Activated naive CD8-positive, alpha-beta T cell treated with anti-CD3 and anti-CD28 coated beads, Interleukin-2, amount 50 U/mL, for 24 hours (primary cell): ENCODE data around the gene ARFIP1.
"Not testable (repeated sequence)": the region's sequence is repeated elsewhere in the genome, so short reads cannot be mapped to it uniquely, and the experiment has no call there.

ENCODE experiments used
- ATAC-seq: fragments of 150-1000 bp; cut with Tn5 transposase; one replicate; pipeline ENCODE4 v1.10.0; 2021
- DNase-seq: peaks from one replicate; pipeline ENCODE4 v3.0.0; 2021
- H3K27ac Mint-ChIP-seq: one replicate; pipeline ENCODE4 v1.8.0; 2021; ENCODE audit warnings: mild to moderate bottlenecking, mixed read lengths
- H3K27me3 Mint-ChIP-seq: one replicate; pipeline ENCODE4 v1.8.0; 2021; ENCODE audit warnings: mixed read lengths
- H3K36me3 Mint-ChIP-seq: one replicate; pipeline ENCODE4 v1.8.0; 2021; ENCODE audit warnings: low read depth, mixed read lengths
- H3K4me1 Mint-ChIP-seq: one replicate; pipeline ENCODE4 v1.8.0; 2021; ENCODE audit warnings: mixed read lengths
- H3K4me3 Mint-ChIP-seq: one replicate; pipeline ENCODE4 v1.8.0; 2021; ENCODE audit warnings: mild to moderate bottlenecking, moderate library complexity, mixed read lengths
- H3K9me3 Mint-ChIP-seq: one replicate; pipeline ENCODE4 v1.8.0; 2021; ENCODE audit warnings: mixed read lengths

Gene ARFIP1

GRCh38 chr4:152880263-152880662 lies 100.5 kb downstream of the ARFIP1 start:
- Mint-ChIP-seq H3K9me3 (no peaks in the 10 kb centered on the region), H3K4me1 (no peaks in the 10 kb centered on the region), H3K27ac (no peak overlapping the region)

GRCh38 chr4:152881974-152882373 lies 102.2 kb downstream of the ARFIP1 start:
- H3K4me3 Mint-ChIP-seq, result no peak overlapping the region
- no peak overlapping the region for H3K27ac Mint-ChIP-seq
- DNase-seq (no peak), ATAC-seq (no peak)
- H3K9me3 Mint-ChIP-seq, result no peaks in the 10 kb centered on the region
- peaks cover 23% of the 10 kb centered on the region for H3K36me3 Mint-ChIP-seq
- no peaks in the 10 kb centered on the region for H3K4me1 Mint-ChIP-seq
- no peaks in the 10 kb centered on the region for H3K27me3 Mint-ChIP-seq

More at GRCh38 chr4:152880263-152880662, 100.5 kb downstream of the ARFIP1 start:
- Mint-ChIP-seq H3K4me3 (no peak overlapping the region), H3K27me3 (no peaks in the 10 kb centered on the region), H3K36me3 (peaks cover 39% of the 10 kb centered on the region)
- ATAC-seq, result no peak
- DNase-seq, result no peak

GRCh38 chr4:152885185-152885584 lies 105.4 kb downstream of the ARFIP1 start:
- no peak overlapping the region for H3K4me3 Mint-ChIP-seq
- peaks cover 17% of the 10 kb centered on the region for H3K36me3 Mint-ChIP-seq
- ATAC-seq (no peak), DNase-seq (no peak)
- no peaks in the 10 kb centered on the region for H3K27me3 Mint-ChIP-seq
- no peak overlapping the region for H3K27ac Mint-ChIP-seq
- H3K9me3 Mint-ChIP-seq, result no peaks in the 10 kb centered on the region
- no peaks in the 10 kb centered on the region for H3K4me1 Mint-ChIP-seq

- Mint-ChIP-seq H3K36me3 (peaks cover 20% of the 10 kb centered on the region), H3K9me3 (no peaks in the 10 kb centered on the region), H3K4me3 (no peak overlapping the region), H3K27ac (no peak overlapping the region), H3K27me3 (no peaks in the 10 kb centered on the region), H3K4me1 (no peaks in the 10 kb centered on the region)
- DNase-seq (no peak), ATAC-seq (no peak)
These were observed 106.4 kb downstream of the ARFIP1 start for GRCh38 chr4:152886201-152886600.

GRCh38 chr4:152887981-152888380 lies 108.2 kb downstream of the ARFIP1 start:
- DNase-seq, result no peak
- Mint-ChIP-seq H3K27ac (no peak overlapping the region), H3K36me3 (peaks cover 25% of the 10 kb centered on the region), H3K4me3 (no peak overlapping the region), H3K27me3 (no peaks in the 10 kb centered on the region), H3K4me1 (no peaks in the 10 kb centered on the region), H3K9me3 (no peaks in the 10 kb centered on the region)
- no peak for ATAC-seq

- H3K27me3 Mint-ChIP-seq, result no peaks in the 10 kb centered on the region
- H3K4me1 Mint-ChIP-seq, result no peaks in the 10 kb centered on the region
- peaks cover 32% of the 10 kb centered on the region for H3K36me3 Mint-ChIP-seq
- ATAC-seq, result no peak
- no peak overlapping the region for H3K27ac Mint-ChIP-seq
- no peaks in the 10 kb centered on the region for H3K9me3 Mint-ChIP-seq
- DNase-seq, result no peak
- no peak overlapping the region for H3K4me3 Mint-ChIP-seq
These were observed 113.2 kb downstream of the ARFIP1 start for GRCh38 chr4:152892974-152893373.

- peaks cover 27% of the 10 kb centered on the region for H3K36me3 Mint-ChIP-seq
- DNase-seq, result no peak
- no peak overlapping the region for H3K4me3 Mint-ChIP-seq
- no peak overlapping the region for H3K27ac Mint-ChIP-seq
- no peaks in the 10 kb centered on the region for H3K27me3 Mint-ChIP-seq
- no peaks in the 10 kb centered on the region for H3K4me1 Mint-ChIP-seq
- no peak for ATAC-seq
- no peaks in the 10 kb centered on the region for H3K9me3 Mint-ChIP-seq
These were observed 114.9 kb downstream of the ARFIP1 start for GRCh38 chr4:152894673-152895072.

- H3K4me3 Mint-ChIP-seq, result no peak overlapping the region
- no peaks in the 10 kb centered on the region for H3K9me3 Mint-ChIP-seq
- no peak for DNase-seq
- ATAC-seq, result no peak
- H3K27me3 Mint-ChIP-seq, result no peaks in the 10 kb centered on the region
- H3K27ac Mint-ChIP-seq, result no peak overlapping the region
- no peaks in the 10 kb centered on the region for H3K4me1 Mint-ChIP-seq
- H3K36me3 Mint-ChIP-seq, result peaks cover 17% of the 10 kb centered on the region
These were observed 117.1 kb downstream of the ARFIP1 start for GRCh38 chr4:152896811-152897210.

- not testable (repeated sequence) for ATAC-seq, H3K27ac Mint-ChIP-seq, H3K4me1 Mint-ChIP-seq, H3K27me3 Mint-ChIP-seq, DNase-seq, H3K4me3 Mint-ChIP-seq, H3K9me3 Mint-ChIP-seq
- peaks cover 12% of the 10 kb centered on the region for H3K36me3 Mint-ChIP-seq
These were observed 118.4 kb downstream of the ARFIP1 start for GRCh38 chr4:152898133-152898532.

GRCh38 chr4:152898606-152899005 lies 118.9 kb downstream of the ARFIP1 start:
- H3K4me3 Mint-ChIP-seq, result no peak overlapping the region
- H3K9me3 Mint-ChIP-seq, result no peaks in the 10 kb centered on the region
- no peaks in the 10 kb centered on the region for H3K27me3 Mint-ChIP-seq
- H3K27ac Mint-ChIP-seq, result no peak overlapping the region
- no peaks in the 10 kb centered on the region for H3K4me1 Mint-ChIP-seq
- no peak for DNase-seq
- no peak for ATAC-seq
- peaks cover 10% of the 10 kb centered on the region for H3K36me3 Mint-ChIP-seq

- H3K27ac Mint-ChIP-seq, result no peak overlapping the region
- peaks cover 10% of the 10 kb centered on the region for H3K36me3 Mint-ChIP-seq
- no peaks in the 10 kb centered on the region for H3K27me3 Mint-ChIP-seq
- no peak overlapping the region for H3K4me3 Mint-ChIP-seq
- DNase-seq (no peak), ATAC-seq (no peak)
- no peaks in the 10 kb centered on the region for H3K4me1 Mint-ChIP-seq
- H3K9me3 Mint-ChIP-seq, result no peaks in the 10 kb centered on the region
These were observed 120.6 kb downstream of the ARFIP1 start for GRCh38 chr4:152900395-152900794.

- Mint-ChIP-seq H3K4me3 (no peak overlapping the region), H3K4me1 (no peaks in the 10 kb centered on the region), H3K27ac (no peak overlapping the region), H3K36me3 (peaks cover 9% of the 10 kb centered on the region), H3K27me3 (no peaks in the 10 kb centered on the region), H3K9me3 (no peaks in the 10 kb centered on the region)
- no peak for ATAC-seq
- no peak for DNase-seq
These were observed 121.5 kb downstream of the ARFIP1 start for GRCh38 chr4:152901205-152901604.

- Mint-ChIP-seq H3K36me3 (peaks cover 13% of the 10 kb centered on the region), H3K27ac (no peak overlapping the region), H3K9me3 (no peaks in the 10 kb centered on the region), H3K4me3 (no peak overlapping the region), H3K4me1 (no peaks in the 10 kb centered on the region), H3K27me3 (no peaks in the 10 kb centered on the region)
- ATAC-seq, result no peak
- no peak for DNase-seq
These were observed 123.9 kb downstream of the ARFIP1 start for GRCh38 chr4:152903658-152904057.

- Mint-ChIP-seq H3K4me3 (no peak overlapping the region), H3K27ac (no peak overlapping the region), H3K4me1 (no peaks in the 10 kb centered on the region), H3K9me3 (no peaks in the 10 kb centered on the region), H3K36me3 (peaks cover 17% of the 10 kb centered on the region), H3K27me3 (no peaks in the 10 kb centered on the region)
- DNase-seq, result no peak
- no peak for ATAC-seq
These were observed 130.1 kb downstream of the ARFIP1 start for GRCh38 chr4:152909901-152910300.

- H3K9me3 Mint-ChIP-seq, result no peaks in the 10 kb centered on the region
- ATAC-seq (no peak), DNase-seq (no peak)
- H3K4me3 Mint-ChIP-seq, result no peak overlapping the region
- H3K4me1 Mint-ChIP-seq, result no peaks in the 10 kb centered on the region
- no peak overlapping the region for H3K27ac Mint-ChIP-seq
- peaks cover 17% of the 10 kb centered on the region for H3K36me3 Mint-ChIP-seq
- no peaks in the 10 kb centered on the region for H3K27me3 Mint-ChIP-seq
These were observed 130.8 kb downstream of the ARFIP1 start for GRCh38 chr4:152910521-152910920.
